ENCODE data around the gene ULK3. TPM values are rescaled to one million over a fixed set of nuclear protein-coding genes. Genes with fewer than 3 reads are reported as not detected.

Gene ULK3
- total RNA-seq, 1 donor from 2014 or later, result 24.3 TPM

DNA sequence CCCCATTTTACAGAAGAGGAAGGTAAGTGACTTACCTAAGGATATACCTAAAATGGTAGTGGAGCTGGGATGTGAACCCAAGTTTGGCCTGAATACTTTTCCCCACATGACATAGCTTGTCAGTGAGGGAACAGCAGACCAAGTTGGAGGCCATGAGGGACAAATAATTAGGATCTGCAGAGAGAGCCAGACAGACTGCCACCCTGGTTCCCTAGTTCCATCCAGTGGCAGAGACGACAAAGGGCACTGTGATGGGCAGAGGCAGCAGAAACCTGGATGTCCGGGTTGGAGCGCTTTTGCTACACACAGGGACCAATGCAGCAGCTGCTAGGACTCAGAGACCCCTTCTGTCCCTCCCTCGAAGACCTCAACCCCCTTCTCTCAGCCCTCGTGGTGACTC is 15.3 kb downstream of the ULK3 start:
- Mint-ChIP-seq H3K36me3 (ENCODE audit: low read depth) (no peaks in the 10 kb centered on the region), H3K9me3 (ENCODE audit: low read depth) (no peaks in the 10 kb centered on the region), H3K4me1 (ENCODE audit: low read depth) (no peaks in the 10 kb centered on the region), H3K4me3 (ENCODE audit: unreplicated experiment) (no peak overlapping the region), H3K27ac (ENCODE audit: unreplicated experiment) (no peak overlapping the region), H3K27me3 (ENCODE audit: low read depth) (peaks cover 24% of the 10 kb centered on the region)
- no peak for TF ChIP-seq CTCF (IDR thresholded peaks at IDR 0.05)
- no peak for DNase-seq (ENCODE audit: low spot score)

GRCh38 chr15:74826921-74827320 is 16.0 kb downstream of the ULK3 start:
- DNase-seq (ENCODE audit: low spot score), result no peak
- H3K9me3 Mint-ChIP-seq (ENCODE audit: low read depth), result no peaks in the 10 kb centered on the region

DNA sequence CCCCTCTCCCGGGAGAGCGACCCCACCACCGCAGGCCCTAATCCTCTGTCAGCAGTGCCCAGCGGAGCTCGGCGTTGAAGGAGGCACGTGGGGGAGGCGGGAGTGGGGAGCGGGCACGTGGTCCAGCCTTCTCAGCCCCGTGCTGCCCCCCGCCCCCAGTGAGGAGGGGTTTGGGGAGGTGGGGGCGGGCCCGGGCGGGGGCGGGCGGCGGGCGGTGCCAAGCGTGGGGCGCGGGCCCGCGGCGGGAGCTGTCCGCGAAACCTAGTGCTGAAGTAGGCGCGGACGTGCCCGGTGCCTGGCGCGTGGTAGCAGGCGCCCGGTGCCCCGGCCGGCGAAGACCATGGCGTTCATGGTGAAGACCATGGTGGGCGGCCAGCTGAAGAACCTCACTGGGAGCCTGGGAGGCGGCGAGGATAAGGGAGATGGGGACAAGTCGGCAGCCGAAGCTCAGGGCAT is 16.6 kb downstream of the ULK3 start, which contains the start of gene CPLX3:
Gene CPLX3 (plus strand): TSS at position 264 of the 456 bp plus-strand sequence. CDS start 77 bp downstream, at position 341.
- Mint-ChIP-seq H3K27ac (ENCODE audit: unreplicated experiment) (no peak within 1 kb of the TSS), H3K36me3 (ENCODE audit: low read depth) (no peaks in the 10 kb centered on the region), H3K27me3 (ENCODE audit: low read depth) (peaks cover 24% of the 10 kb centered on the region), H3K4me1 (ENCODE audit: low read depth) (no peaks in the 10 kb centered on the region), H3K4me3 (ENCODE audit: unreplicated experiment) (no peak within 1 kb of the TSS), H3K9me3 (ENCODE audit: low read depth) (no peaks in the 10 kb centered on the region)
- no peak for DNase-seq (ENCODE audit: low spot score)
- no peak for TF ChIP-seq CTCF (IDR thresholded peaks at IDR 0.05)

More at GRCh38 chr15:74826921-74827320, 16.0 kb downstream of the ULK3 start:
- no peak overlapping the region for H3K4me3 Mint-ChIP-seq (ENCODE audit: unreplicated experiment)
- H3K27ac Mint-ChIP-seq (ENCODE audit: unreplicated experiment), result no peak overlapping the region
- TF ChIP-seq CTCF (IDR thresholded peaks at IDR 0.05), result no peak
- no peaks in the 10 kb centered on the region for H3K4me1 Mint-ChIP-seq (ENCODE audit: low read depth)
- peaks cover 24% of the 10 kb centered on the region for H3K27me3 Mint-ChIP-seq (ENCODE audit: low read depth)
- H3K36me3 Mint-ChIP-seq (ENCODE audit: low read depth), result no peaks in the 10 kb centered on the region

DNA sequence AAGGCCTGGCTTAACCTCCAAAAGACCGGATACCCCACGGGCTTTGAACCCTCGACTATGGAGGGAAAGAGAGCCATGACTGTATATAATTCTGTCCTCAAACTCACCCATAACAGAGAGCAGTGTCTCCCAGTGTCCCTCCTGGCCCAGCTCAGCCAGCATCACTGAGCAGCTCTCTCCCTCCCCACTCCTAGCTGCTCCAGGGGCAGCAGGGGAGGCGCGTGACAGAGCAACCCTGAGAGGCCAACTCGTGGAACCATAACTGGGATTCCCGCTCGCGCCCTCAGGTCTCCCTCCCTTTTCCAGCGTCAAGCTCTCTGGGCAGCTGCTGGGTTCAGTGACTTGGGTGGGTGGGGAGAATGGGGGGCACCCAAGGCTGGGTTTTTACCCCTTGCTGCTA is 17.1 kb downstream of the ULK3 start:
- H3K4me1 Mint-ChIP-seq (ENCODE audit: low read depth), result no peaks in the 10 kb centered on the region
- DNase-seq (ENCODE audit: low spot score), result no peak
- peaks cover 24% of the 10 kb centered on the region for H3K27me3 Mint-ChIP-seq (ENCODE audit: low read depth)
- no peak for TF ChIP-seq CTCF (IDR thresholded peaks at IDR 0.05)
- H3K9me3 Mint-ChIP-seq (ENCODE audit: low read depth), result no peaks in the 10 kb centered on the region
- H3K4me3 Mint-ChIP-seq (ENCODE audit: unreplicated experiment), result no peak overlapping the region
- H3K36me3 Mint-ChIP-seq (ENCODE audit: low read depth), result no peaks in the 10 kb centered on the region
- H3K27ac Mint-ChIP-seq (ENCODE audit: unreplicated experiment), result no peak overlapping the region

GRCh38 chr15:74824976-74825375 is 18.0 kb downstream of the ULK3 start:
- Mint-ChIP-seq H3K36me3 (ENCODE audit: low read depth) (no peaks in the 10 kb centered on the region), H3K9me3 (ENCODE audit: low read depth) (no peaks in the 10 kb centered on the region), H3K27ac (ENCODE audit: unreplicated experiment) (no peak overlapping the region), H3K4me3 (ENCODE audit: unreplicated experiment) (no peak overlapping the region), H3K4me1 (ENCODE audit: low read depth) (no peaks in the 10 kb centered on the region), H3K27me3 (ENCODE audit: low read depth) (peaks cover 24% of the 10 kb centered on the region)
- no peak for DNase-seq (ENCODE audit: low spot score)
- TF ChIP-seq CTCF (IDR thresholded peaks at IDR 0.05), result no peak

Data from chondrocyte (in vitro differentiated cells).